ENCODE data around the gene TMEM125.

- TF ChIP-seq POLR2A (IDR thresholded peaks at IDR 0.05) (no peak), CTCF (IDR thresholded peaks at IDR 0.05) (no peak)
Observed at GRCh38 chr1:43307458-43308158, 37.8 kb downstream of the TMEM125 start.

All from tibial nerve (tissue), 3 donors.